SK-N-SH (cell line): ENCODE data around the gene ABCG4. TPM values are rescaled to one million over a fixed set of nuclear protein-coding genes. Genes with fewer than 3 reads are reported as not detected.
"Not testable (repeated sequence)": the region's sequence is repeated elsewhere in the genome, so short reads cannot be mapped to it uniquely, and the experiment has no call there.

Source experiments
- CTCF ChIA-PET: fragments of 300-600, 350-600 bp; formaldehyde crosslinking; extraction: SDS; loops from one replicate; lab custom pipeline; 2021; lab: Yijun Ruan, JAX
- POLR2A ChIA-PET: fragments of 350-600 bp; sonication (Branson Sonifier 250); formaldehyde crosslinking; extraction: SDS; loops from one replicate; lab custom pipeline; 2020; ENCODE audit warnings: antibody characterized with exemption, inconsistent platforms; lab: Yijun Ruan, JAX
- DNase-seq: peaks from one replicate; pipeline ENCODE4 v3.0.0; 2012
- H2AFZ ChIP-seq: fragments of 200-600 bp; sonication (generic); 2 replicates; pipeline ENCODE4 v1.8.1; 2016; ENCODE audit warnings: antibody characterized with exemption, mild to moderate bottlenecking, low read depth
- H3F3A ChIP-seq: fragments of 200-600 bp; sonication (generic); replicated peaks from 2 replicates; pipeline ENCODE3; 2016; ENCODE audit warnings: antibody characterized with exemption, mild to moderate bottlenecking; ENCODE audit not compliant: insufficient read depth
- H3K27ac ChIP-seq, 2 experiments: fragments of 200-500 bp in 1 of 2; fragments of 200-600 bp in 1 of 2; sonication (Bioruptor generic) in 1 of 2; sonication (generic), shearing (Covaris generic) in 1 of 2; 2 replicates each; pipeline versions ENCODE4 v1.5.1 to v1.6.1; 2014 to 2016; ENCODE audit warnings: low read depth in 2 of 2, inconsistent platforms in 1 of 2, low read length in 1 of 2, mild to moderate bottlenecking in 1 of 2, mixed read lengths in 1 of 2
- H3K27me3 ChIP-seq: fragments of 200-600 bp; sonication (generic), shearing (Covaris generic); 2 replicates; pipeline ENCODE4 v1.6.1; 2016; ENCODE audit warnings: mixed run types; ENCODE audit not compliant: insufficient read depth
- H3K36me3 ChIP-seq, 2 experiments: fragments of 200-500 bp in 1 of 2; fragments of 200-600 bp in 1 of 2; sonication (Bioruptor generic) in 1 of 2; sonication (generic) in 1 of 2; replicated peaks in 1 of 2; 2 replicates each; pipeline versions ENCODE3 to v1.5.1; 2014 to 2016; ENCODE audit warnings: low read length in 1 of 2, mild to moderate bottlenecking in 1 of 2; ENCODE audit not compliant: insufficient read depth in 2 of 2, control insufficient read depth in 1 of 2
- H3K4me1 ChIP-seq, 2 experiments: fragments of 200-500 bp in 1 of 2; fragments of 200-600 bp in 1 of 2; sonication (Bioruptor generic) in 1 of 2; sonication (generic), shearing (Covaris generic) in 1 of 2; 2 replicates each; pipeline versions ENCODE4 v1.5.1 to v1.6.1; 2014 to 2016; ENCODE audit warnings: low read depth in 1 of 2, low read length in 1 of 2, mixed run types in 1 of 2; ENCODE audit not compliant: insufficient read depth in 2 of 2, control insufficient read depth in 1 of 2
- H3K4me2 ChIP-seq: fragments of 200-600 bp; sonication (generic), shearing (Covaris generic); 2 replicates; pipeline ENCODE4 v1.6.1; 2017; ENCODE audit warnings: mixed run types
- H3K4me3 ChIP-seq, 2 experiments: fragments of 200-500 bp in 1 of 2; fragments of 200-600 bp in 1 of 2; sonication (Bioruptor generic) in 1 of 2; sonication (generic), shearing (Covaris generic) in 1 of 2; 2 replicates each; pipeline versions ENCODE4 v1.5.1 to v1.8.1; 2014 to 2016; ENCODE audit warnings: low read depth in 2 of 2, inconsistent platforms in 1 of 2, low read length in 1 of 2, mild to moderate bottlenecking in 1 of 2, mixed read lengths in 1 of 2, moderate library complexity in 1 of 2
- H3K79me2 ChIP-seq: fragments of 200-600 bp; sonication (generic); 2 replicates; pipeline ENCODE4 v1.8.1; 2017; ENCODE audit warnings: mild to moderate bottlenecking; ENCODE audit not compliant: insufficient read depth
- H3K9ac ChIP-seq: fragments of 200-600 bp; sonication (generic); 2 replicates; pipeline ENCODE4 v1.6.1; 2017; ENCODE audit warnings: mixed run types
- H3K9me2 ChIP-seq: fragments of 200-600 bp; sonication (generic); 2 replicates; pipeline ENCODE4 v1.6.1; 2017; ENCODE audit warnings: mixed run types
- H3K9me3 ChIP-seq: fragments of 200-600 bp; sonication (generic); 2 replicates; pipeline ENCODE4 v1.6.1; 2017; ENCODE audit warnings: mixed run types, mild to moderate bottlenecking, moderate library complexity
- H4K20me1 ChIP-seq: fragments of 200-600 bp; sonication (generic); 2 replicates; pipeline ENCODE4 v1.6.1; 2017; ENCODE audit warnings: mild to moderate bottlenecking, mixed run types; ENCODE audit not compliant: insufficient read depth
- JUND ChIP-seq: IDR thresholded peaks from 2 replicates; pipeline ENCODE4 v1.4.0; 2012
- MEF2A ChIP-seq: IDR thresholded peaks from 2 replicates; pipeline ENCODE4 v1.4.0; 2012; ENCODE audit warnings: low read depth, borderline replicate concordance
- NFIC ChIP-seq: IDR thresholded peaks from 2 replicates; pipeline ENCODE4 v1.4.0; 2012; ENCODE audit warnings: borderline replicate concordance
- NRF1 ChIP-seq: IDR thresholded peaks from 2 replicates; pipeline ENCODE4 v1.6.1; 2012; ENCODE audit warnings: low read depth, mild to moderate bottlenecking, low read length
- RFX5 ChIP-seq: IDR thresholded peaks from 2 replicates; pipeline ENCODE4 v1.6.1; 2012; ENCODE audit warnings: mild to moderate bottlenecking, improper control_type of control experiment, low read length
- TCF12 ChIP-seq: IDR thresholded peaks from 2 replicates; pipeline ENCODE4 v1.4.0; 2012
- TEAD4 ChIP-seq: IDR thresholded peaks from 2 replicates; pipeline ENCODE4 v1.4.0; 2012; ENCODE audit warnings: mild to moderate bottlenecking, borderline replicate concordance; ENCODE audit not compliant: insufficient read depth
- WGBS: methylation state at CpG from one replicate; pipeline ENCODE4 v1.1.6; 2017; ENCODE audit warnings: low lambda C conversion rate; 5-methylcytosine and 5-hydroxymethylcytosine counted together
- polyA plus RNA-seq, 3 experiments: library from polyadenylated mRNA; depleted of rRNA; stranded (reverse); fragments of >200 nt; gene quantifications; 2 replicates each; pipeline ENCODE4 v1.2.3, GENCODE V29; 2012
- TF ChIP-seq, protein P1 (sequence below): IDR thresholded peaks from 2 replicates; pipeline ENCODE4; 2012
- TF ChIP-seq, protein P2 (sequence below): IDR thresholded peaks from 2 replicates; pipeline ENCODE4 v1.6.1; 2012; ENCODE audit warnings: mild to moderate bottlenecking, low read depth, low read length, moderate library complexity
- TF ChIP-seq, protein P3 (sequence below): fragments of 200-600 bp; sonication (generic); IDR thresholded peaks from 2 replicates; pipeline ENCODE4 v1.6.1; 2017; ENCODE audit warnings: antibody characterized with exemption, mild to moderate bottlenecking, moderate library complexity

ABCG4 gene
- polyA plus RNA-seq, 1 of the 3 experiments (the other 2 are of a cell fraction) = 0.72 TPM

DNA sequence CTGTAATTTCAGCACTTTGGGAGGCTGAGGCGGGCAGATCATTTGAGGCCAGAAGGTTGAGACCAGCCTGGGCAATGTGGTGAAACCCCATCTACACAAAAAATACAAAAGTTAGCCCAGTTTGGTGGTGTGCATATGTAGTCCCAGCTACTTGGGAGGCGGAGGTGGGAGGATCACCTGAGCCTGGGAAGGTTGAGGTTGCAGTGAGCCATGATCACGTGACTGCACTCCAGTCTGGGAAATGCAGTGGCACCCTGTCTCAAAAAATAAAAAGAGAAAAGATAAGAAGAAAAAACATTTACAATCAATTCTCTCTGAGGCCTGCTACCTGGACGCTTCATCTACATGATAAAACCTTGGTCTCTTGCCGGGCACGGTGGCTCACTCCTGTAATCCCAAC lies 50.1 kb downstream of the ABCG4 start:
- Histone ChIP-seq H4K20me1 (no peaks in the 10 kb centered on the region), H3K27ac (no peak overlapping the region), H3K4me2 (no peak overlapping the region), H3K9ac (no peak overlapping the region), H2AFZ (no peak overlapping the region), H3K79me2 (no peaks in the 10 kb centered on the region), H3K36me3 (no peaks in the 10 kb centered on the region), H3F3A (no peaks in the 10 kb centered on the region), H3K4me1 (no peaks in the 10 kb centered on the region), H3K27me3 (no peaks in the 10 kb centered on the region), H3K9me2 (no peaks in the 10 kb centered on the region), H3K4me3 (no peak overlapping the region), H3K9me3 (no peaks in the 10 kb centered on the region)
- POLR2A ChIA-PET = no interaction called here
- 94% methylated on average over 6 of the region's 6 CpGs for WGBS
- TF ChIP-seq MEF2A (no peak), TCF12 (no peak), JUND (no peak), NFIC (no peak), TEAD4 (no peak), RFX5 (no peak), NRF1 (no peak)
- TF ChIP-seq, protein P1, sequence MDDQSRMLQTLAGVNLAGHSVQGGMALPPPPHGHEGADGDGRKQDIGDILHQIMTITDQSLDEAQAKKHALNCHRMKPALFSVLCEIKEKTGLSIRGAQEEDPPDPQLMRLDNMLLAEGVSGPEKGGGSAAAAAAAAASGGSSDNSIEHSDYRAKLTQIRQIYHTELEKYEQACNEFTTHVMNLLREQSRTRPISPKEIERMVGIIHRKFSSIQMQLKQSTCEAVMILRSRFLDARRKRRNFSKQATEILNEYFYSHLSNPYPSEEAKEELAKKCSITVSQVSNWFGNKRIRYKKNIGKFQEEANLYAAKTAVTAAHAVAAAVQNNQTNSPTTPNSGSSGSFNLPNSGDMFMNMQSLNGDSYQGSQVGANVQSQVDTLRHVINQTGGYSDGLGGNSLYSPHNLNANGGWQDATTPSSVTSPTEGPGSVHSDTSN = no peak
- TF ChIP-seq, protein P2, sequence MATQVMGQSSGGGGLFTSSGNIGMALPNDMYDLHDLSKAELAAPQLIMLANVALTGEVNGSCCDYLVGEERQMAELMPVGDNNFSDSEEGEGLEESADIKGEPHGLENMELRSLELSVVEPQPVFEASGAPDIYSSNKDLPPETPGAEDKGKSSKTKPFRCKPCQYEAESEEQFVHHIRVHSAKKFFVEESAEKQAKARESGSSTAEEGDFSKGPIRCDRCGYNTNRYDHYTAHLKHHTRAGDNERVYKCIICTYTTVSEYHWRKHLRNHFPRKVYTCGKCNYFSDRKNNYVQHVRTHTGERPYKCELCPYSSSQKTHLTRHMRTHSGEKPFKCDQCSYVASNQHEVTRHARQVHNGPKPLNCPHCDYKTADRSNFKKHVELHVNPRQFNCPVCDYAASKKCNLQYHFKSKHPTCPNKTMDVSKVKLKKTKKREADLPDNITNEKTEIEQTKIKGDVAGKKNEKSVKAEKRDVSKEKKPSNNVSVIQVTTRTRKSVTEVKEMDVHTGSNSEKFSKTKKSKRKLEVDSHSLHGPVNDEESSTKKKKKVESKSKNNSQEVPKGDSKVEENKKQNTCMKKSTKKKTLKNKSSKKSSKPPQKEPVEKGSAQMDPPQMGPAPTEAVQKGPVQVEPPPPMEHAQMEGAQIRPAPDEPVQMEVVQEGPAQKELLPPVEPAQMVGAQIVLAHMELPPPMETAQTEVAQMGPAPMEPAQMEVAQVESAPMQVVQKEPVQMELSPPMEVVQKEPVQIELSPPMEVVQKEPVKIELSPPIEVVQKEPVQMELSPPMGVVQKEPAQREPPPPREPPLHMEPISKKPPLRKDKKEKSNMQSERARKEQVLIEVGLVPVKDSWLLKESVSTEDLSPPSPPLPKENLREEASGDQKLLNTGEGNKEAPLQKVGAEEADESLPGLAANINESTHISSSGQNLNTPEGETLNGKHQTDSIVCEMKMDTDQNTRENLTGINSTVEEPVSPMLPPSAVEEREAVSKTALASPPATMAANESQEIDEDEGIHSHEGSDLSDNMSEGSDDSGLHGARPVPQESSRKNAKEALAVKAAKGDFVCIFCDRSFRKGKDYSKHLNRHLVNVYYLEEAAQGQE = no peak
- TF ChIP-seq, protein P3, sequence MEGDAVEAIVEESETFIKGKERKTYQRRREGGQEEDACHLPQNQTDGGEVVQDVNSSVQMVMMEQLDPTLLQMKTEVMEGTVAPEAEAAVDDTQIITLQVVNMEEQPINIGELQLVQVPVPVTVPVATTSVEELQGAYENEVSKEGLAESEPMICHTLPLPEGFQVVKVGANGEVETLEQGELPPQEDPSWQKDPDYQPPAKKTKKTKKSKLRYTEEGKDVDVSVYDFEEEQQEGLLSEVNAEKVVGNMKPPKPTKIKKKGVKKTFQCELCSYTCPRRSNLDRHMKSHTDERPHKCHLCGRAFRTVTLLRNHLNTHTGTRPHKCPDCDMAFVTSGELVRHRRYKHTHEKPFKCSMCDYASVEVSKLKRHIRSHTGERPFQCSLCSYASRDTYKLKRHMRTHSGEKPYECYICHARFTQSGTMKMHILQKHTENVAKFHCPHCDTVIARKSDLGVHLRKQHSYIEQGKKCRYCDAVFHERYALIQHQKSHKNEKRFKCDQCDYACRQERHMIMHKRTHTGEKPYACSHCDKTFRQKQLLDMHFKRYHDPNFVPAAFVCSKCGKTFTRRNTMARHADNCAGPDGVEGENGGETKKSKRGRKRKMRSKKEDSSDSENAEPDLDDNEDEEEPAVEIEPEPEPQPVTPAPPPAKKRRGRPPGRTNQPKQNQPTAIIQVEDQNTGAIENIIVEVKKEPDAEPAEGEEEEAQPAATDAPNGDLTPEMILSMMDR = no peak
- DNase-seq = no peak
- CTCF ChIA-PET = interaction anchor here (1.0 to 4.6 kb wide), 3 partner anchors 45 to 124 kb away, joined by 3 to 48 read pairs (median 11); no protein-coding TSS in a partner anchor

DNA sequence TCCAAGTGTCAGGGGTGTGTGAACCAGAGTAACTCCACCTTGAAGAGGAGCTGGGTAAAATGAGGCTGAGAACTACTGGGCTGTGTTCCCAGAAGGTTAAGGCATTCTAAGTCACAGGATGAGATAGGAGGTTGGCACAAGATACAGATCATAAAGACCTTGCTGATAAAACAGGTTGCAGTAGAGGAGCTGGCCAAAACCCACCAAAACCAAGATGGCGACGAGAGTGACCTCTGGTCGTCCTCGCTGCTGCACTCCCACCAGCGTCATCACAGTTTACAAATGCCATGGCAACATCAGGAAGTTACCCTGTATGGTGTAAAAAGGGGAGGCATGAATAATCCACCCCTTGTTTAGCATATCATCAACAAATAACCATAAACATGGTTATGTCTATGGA lies 52.4 kb downstream of the ABCG4 start:
- POLR2A ChIA-PET = not testable (repeated sequence)

More for the DNA sequence above, 52.4 kb downstream of the ABCG4 start:
- H3K4me3 ChIP-seq, H2AFZ ChIP-seq, H3F3A ChIP-seq, H3K9me2 ChIP-seq, H3K36me3 ChIP-seq, H3K4me1 ChIP-seq, H3K27ac ChIP-seq, DNase-seq, H3K9me3 ChIP-seq, H3K79me2 ChIP-seq, H3K9ac ChIP-seq, H3K27me3 ChIP-seq, H4K20me1 ChIP-seq, H3K4me2 ChIP-seq: not testable (repeated sequence)
- WGBS = 93% methylated on average over 5 of the region's 5 CpGs
- CTCF ChIA-PET = interaction anchor here (1.6 to 3.1 kb wide), 4 partner anchors 11 to 122 kb away, joined by 3 to 11 read pairs (median 7); no protein-coding TSS in a partner anchor
